Spleen (tissue), 7 donors: ENCODE measurements around the gene SCYL1.

Experiments
- CTCF ChIP-seq, 11 experiments: fragments of 200-600 bp in 7 of 11; fragments of 450-650 bp in 4 of 11; sonication (generic) in 4 of 11; IDR thresholded peaks in 8 of 11; conservative IDR thresholded peaks in 3 of 11; 1 replicate in 7 of 11; 2 replicates in 4 of 11; pipeline versions ENCODE4 v1.4.0 to v1.8.0; 2016 to 2021; ENCODE audit warnings: antibody characterized with exemption in 11 of 11, inconsistent platforms in 4 of 11, mild to moderate bottlenecking in 1 of 11
- POLR2A ChIP-seq, 3 donors: fragments of 450-650 bp; IDR thresholded peaks; one replicate each; pipeline ENCODE4 v1.5.1; 2017; ENCODE audit warnings: antibody characterized with exemption in 3 of 3, mild to moderate bottlenecking in 1 of 3
- donor health status: DM: no; HTN: no; CAD: no; lungs with moderate emphysema.
- donor health status: DM: no; HTN: no; CAD: no.
- donor health status: DM: no; HTN: no; CAD: no.

DNA sequence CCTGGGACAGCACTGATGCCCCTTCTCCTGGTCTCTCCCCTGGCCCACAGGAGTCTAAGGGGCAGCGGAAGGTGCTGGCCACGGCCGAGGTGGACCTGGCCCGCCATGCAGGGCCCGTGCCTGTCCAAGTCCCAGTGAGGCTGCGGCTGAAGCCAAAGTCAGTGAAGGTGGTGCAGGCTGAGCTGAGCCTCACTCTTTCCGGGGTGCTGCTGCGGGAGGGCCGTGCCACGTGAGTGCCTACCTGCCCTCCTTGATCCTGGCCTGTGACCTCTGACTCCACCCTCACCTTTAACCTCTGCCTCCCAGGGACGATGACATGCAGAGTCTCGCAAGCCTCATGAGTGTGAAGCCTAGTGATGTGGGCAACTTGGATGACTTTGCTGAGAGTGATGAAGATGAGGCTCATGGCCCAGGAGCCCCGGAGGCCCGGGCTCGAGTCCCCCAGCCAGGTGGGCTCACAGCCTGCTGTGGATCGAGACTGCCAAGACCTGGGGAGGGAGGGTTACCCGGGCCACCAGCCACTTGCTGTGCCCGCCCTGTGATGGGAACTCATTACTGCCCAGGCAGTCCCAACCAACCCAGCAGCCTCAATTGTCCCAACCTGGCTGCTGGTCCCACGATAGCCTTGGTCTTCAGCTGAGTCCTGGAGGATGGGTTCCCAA, 55.3 kb downstream of the SCYL1 start:
- TF ChIP-seq CTCF (IDR thresholded peaks at IDR 0.05 in 8 of 11, conservative IDR thresholded peaks at IDR 0.05 in 3 of 11) (no peak), POLR2A (IDR thresholded peaks at IDR 0.05) (no peak)
